Measurements from ENCODE around the gene GASK1A.

DNA sequence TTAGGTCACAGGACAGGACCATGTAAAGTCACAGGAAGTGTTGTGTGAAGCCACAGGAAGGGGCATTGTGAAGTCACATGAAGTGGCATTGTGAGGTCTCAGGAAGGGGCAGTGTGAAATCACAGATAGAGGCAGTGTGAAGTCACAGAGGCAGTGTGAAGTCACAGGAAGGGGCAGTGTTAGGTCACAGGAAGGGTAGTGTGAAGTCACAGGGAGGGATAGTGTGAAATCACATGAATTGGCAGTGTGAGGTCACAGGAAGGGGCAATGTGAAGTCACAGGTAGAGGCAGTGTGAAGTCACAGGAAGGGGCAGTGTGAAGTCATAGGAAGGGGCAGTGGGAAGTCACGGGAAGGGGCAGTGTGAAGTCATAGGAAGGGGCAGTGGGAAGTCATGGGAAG lies 37.9 kb downstream of the GASK1A start:
- TF ChIP-seq, protein P1, sequence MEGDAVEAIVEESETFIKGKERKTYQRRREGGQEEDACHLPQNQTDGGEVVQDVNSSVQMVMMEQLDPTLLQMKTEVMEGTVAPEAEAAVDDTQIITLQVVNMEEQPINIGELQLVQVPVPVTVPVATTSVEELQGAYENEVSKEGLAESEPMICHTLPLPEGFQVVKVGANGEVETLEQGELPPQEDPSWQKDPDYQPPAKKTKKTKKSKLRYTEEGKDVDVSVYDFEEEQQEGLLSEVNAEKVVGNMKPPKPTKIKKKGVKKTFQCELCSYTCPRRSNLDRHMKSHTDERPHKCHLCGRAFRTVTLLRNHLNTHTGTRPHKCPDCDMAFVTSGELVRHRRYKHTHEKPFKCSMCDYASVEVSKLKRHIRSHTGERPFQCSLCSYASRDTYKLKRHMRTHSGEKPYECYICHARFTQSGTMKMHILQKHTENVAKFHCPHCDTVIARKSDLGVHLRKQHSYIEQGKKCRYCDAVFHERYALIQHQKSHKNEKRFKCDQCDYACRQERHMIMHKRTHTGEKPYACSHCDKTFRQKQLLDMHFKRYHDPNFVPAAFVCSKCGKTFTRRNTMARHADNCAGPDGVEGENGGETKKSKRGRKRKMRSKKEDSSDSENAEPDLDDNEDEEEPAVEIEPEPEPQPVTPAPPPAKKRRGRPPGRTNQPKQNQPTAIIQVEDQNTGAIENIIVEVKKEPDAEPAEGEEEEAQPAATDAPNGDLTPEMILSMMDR (IDR thresholded peaks at IDR 0.05; ENCODE audit: low read depth, low read length): no peak
- no peak for TF ChIP-seq MYC (IDR thresholded peaks at IDR 0.05; ENCODE audit: low read depth, low read length)
- no peak for TF ChIP-seq POLR2A (IDR thresholded peaks at IDR 0.05; ENCODE audit: extremely low read depth, insufficient read length)
- TF ChIP-seq, protein P2, sequence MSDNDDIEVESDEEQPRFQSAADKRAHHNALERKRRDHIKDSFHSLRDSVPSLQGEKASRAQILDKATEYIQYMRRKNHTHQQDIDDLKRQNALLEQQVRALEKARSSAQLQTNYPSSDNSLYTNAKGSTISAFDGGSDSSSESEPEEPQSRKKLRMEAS (IDR thresholded peaks at IDR 0.05; ENCODE audit: low read depth, low read length): no peak
